ENCODE results near the gene CTXN3.

- TF ChIP-seq CTCF (IDR thresholded peaks at IDR 0.05) (no peak), POLR2A (IDR thresholded peaks at IDR 0.05) (no peak)
Observed at GRCh38 chr5:127706691-127707090, 57.8 kb downstream of the CTXN3 start.
